NCI-H446 treated with DMSO at 0.1 percent for 48 hours (cell line): Measurements from ENCODE around the gene MUSTN1.

Source experiments
- DNase-seq: peaks from one replicate; lab custom pipeline; 2025; lab: John Stamatoyannopoulos, UW

MUSTN1 gene

DNA sequence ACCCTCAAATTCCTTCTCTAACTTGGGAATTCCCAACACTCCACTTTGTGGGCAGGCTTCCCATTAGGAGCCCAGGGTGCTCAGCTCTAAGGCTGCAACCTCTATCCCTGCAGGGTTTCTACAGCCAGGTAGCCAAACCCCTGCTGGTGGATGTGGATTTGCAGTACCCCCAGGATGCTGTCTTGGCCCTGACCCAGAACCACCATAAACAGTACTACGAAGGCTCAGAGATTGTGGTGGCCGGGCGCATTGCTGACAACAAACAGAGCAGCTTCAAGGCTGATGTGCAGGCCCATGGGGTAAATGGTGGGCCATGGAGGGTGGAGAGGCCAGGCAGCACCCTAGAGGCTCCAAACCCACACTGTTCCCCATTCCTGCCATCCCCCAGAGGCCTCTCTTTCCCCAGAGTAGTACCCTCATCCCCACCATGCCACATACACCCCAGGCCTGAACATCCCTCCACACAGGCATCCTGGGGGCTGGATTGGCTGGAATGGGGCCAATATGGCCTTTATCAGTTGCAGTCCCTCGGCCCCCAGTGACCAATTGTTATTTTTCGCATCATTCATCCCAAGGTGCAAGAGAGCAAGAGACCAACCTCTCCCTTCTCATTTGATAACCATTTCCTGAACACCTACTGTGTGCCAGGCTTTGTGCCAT is 49.8 kb downstream of the MUSTN1 start:
- DNase-seq: no peak

DNA sequence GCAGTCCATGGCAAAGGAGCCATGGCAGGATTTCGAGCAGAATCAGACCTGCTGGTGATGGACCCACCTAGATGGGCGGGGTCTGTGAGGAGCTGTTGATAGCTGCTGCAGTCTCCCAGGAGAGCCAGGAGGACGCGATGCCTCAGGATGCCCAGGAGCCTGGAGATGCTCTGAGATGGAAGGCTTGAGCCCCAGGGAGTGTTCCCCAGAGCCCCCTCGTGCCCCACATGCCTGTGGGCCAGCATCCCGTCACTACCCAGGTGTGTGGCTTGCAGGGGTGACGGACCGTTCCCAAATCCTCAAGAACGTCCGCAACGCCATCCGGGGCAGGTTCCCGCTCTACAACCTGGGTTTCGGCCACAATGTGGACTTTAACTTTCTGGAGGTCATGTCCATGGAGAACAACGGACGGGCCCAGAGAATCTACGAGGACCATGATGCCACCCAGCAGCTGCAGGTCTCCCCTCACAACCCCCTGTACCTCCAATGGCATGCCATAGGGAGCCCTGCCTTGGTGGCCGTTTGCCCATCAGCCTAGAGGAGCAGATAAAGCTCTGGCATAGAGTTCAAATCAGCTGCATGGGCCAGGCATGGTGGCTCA is 50.7 kb downstream of the MUSTN1 start:
- no peak for DNase-seq

DNA sequence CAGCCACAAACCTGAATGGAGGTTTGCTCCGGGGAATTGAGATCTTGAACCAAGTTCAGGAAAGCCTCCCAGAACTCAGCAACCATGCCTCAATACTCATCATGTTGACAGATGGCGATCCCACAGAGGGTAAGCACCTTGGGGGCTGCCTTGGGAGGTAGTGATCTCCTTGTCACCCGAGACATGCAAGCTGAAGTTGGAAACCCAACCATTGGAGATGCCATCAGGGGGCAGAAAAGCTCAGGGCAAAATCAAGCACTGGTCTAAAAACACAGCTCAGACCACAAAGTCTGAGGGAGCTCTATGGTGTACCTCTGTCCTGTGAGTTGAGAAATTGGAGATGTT is 51.6 kb downstream of the MUSTN1 start:
- no peak for DNase-seq
